Trophoblast cell (in vitro differentiated cells and primary cell): ENCODE measurements around the gene CCDC90B.
"Not testable (repeated sequence)": the region's sequence is repeated elsewhere in the genome, so short reads cannot be mapped to it uniquely, and the experiment has no call there.

Experiments
- DNase-seq, 2 donors: peaks; one replicate each; pipeline ENCODE4 v3.0.0-alpha.2; 2016
- H2AFZ ChIP-seq: 2 replicates; pipeline ENCODE4 v1.6.1; 2013; ENCODE audit warnings: low read length, moderate library complexity, mild to moderate bottlenecking; ENCODE audit not compliant: insufficient read depth, poor library complexity
- H2AK5ac ChIP-seq: 2 replicates; pipeline ENCODE4 v1.6.1; 2013; ENCODE audit warnings: mild to moderate bottlenecking, low read length
- H2BK120ac ChIP-seq: 2 replicates; pipeline ENCODE4 v1.6.1; 2013; ENCODE audit warnings: low read length, mild to moderate bottlenecking, moderate library complexity; ENCODE audit not compliant: insufficient read depth, poor library complexity
- H2BK12ac ChIP-seq: 2 replicates; pipeline ENCODE4 v1.6.1; 2013; ENCODE audit warnings: mild to moderate bottlenecking, low read length, moderate library complexity
- H2BK5ac ChIP-seq: 2 replicates; pipeline ENCODE4 v1.6.1; 2013; ENCODE audit warnings: low read length, low read depth, moderate library complexity, mild to moderate bottlenecking; ENCODE audit not compliant: poor library complexity
- H3K14ac ChIP-seq: 2 replicates; pipeline ENCODE4 v1.6.1; 2013; ENCODE audit warnings: mild to moderate bottlenecking, low read length
- H3K18ac ChIP-seq: 2 replicates; pipeline ENCODE4 v1.6.1; 2013; ENCODE audit warnings: mild to moderate bottlenecking, low read length
- H3K23ac ChIP-seq: 2 replicates; pipeline ENCODE4 v1.6.1; 2013; ENCODE audit warnings: low read length
- H3K27ac ChIP-seq: 2 replicates; pipeline ENCODE4 v1.5.1; 2013; ENCODE audit warnings: low read depth, mild to moderate bottlenecking, inconsistent platforms, low read length, moderate library complexity
- H3K27me3 ChIP-seq: 2 replicates; pipeline ENCODE4 v1.6.1; 2013; ENCODE audit warnings: inconsistent platforms, mild to moderate bottlenecking, low read length, moderate library complexity; ENCODE audit not compliant: insufficient read depth
- H3K36me3 ChIP-seq, 2 experiments: 1 replicate in 1 of 2; 2 replicates in 1 of 2; pipeline ENCODE4 v1.6.1; 2013; ENCODE audit warnings: low read length in 2 of 2, mild to moderate bottlenecking in 2 of 2, moderate library complexity in 1 of 2; ENCODE audit not compliant: insufficient read depth in 2 of 2, control insufficient read depth in 1 of 2
- H3K4ac ChIP-seq: 2 replicates; pipeline ENCODE4 v1.6.1; 2013; ENCODE audit warnings: low read depth, mild to moderate bottlenecking, low read length, moderate library complexity
- H3K4me1 ChIP-seq, 2 experiments: 1 replicate in 1 of 2; 2 replicates in 1 of 2; pipeline ENCODE4 v1.6.1; 2013; ENCODE audit warnings: low read length in 2 of 2, mild to moderate bottlenecking in 2 of 2, moderate library complexity in 1 of 2; ENCODE audit not compliant: insufficient read depth in 2 of 2, control insufficient read depth in 1 of 2
- H3K4me2 ChIP-seq: 2 replicates; pipeline ENCODE4 v1.6.1; 2013; ENCODE audit warnings: inconsistent platforms, mild to moderate bottlenecking, low read length, moderate library complexity
- H3K4me3 ChIP-seq: 2 replicates; pipeline ENCODE4 v1.5.1; 2013; ENCODE audit warnings: mild to moderate bottlenecking, low read depth, low read length, inconsistent platforms
- H3K79me1 ChIP-seq: one replicate; pipeline ENCODE4 v1.6.1; 2013; ENCODE audit warnings: low read length
- H3K79me2 ChIP-seq: 2 replicates; pipeline ENCODE4 v1.6.1; 2013; ENCODE audit warnings: low read length, mild to moderate bottlenecking; ENCODE audit not compliant: control insufficient read depth, insufficient read depth, poor library complexity
- H3K9ac ChIP-seq: 2 replicates; pipeline ENCODE4 v1.6.1; 2013; ENCODE audit warnings: mild to moderate bottlenecking, low read length
- H3K9me3 ChIP-seq: 2 replicates; pipeline ENCODE4 v1.6.1; 2013; ENCODE audit warnings: low read depth, mild to moderate bottlenecking, control low read depth, inconsistent platforms, low read length; ENCODE audit not compliant: insufficient read depth
- H4K12ac ChIP-seq: 2 replicates; pipeline ENCODE4 v1.6.1; 2013; ENCODE audit warnings: low read depth, mild to moderate bottlenecking, low read length, moderate library complexity
- H4K8ac ChIP-seq: 2 replicates; pipeline ENCODE4 v1.6.1; 2013; ENCODE audit warnings: low read depth, mild to moderate bottlenecking, low read length, moderate library complexity
- H4K91ac ChIP-seq: one replicate; pipeline ENCODE4 v1.6.1; 2013; ENCODE audit warnings: low read depth, mild to moderate bottlenecking, low read length, moderate library complexity
- WGBS: extraction: QIAGEN DNeasy Blood & Tissue Kit; methylation state at CpG from one replicate; pipeline ENCODE4 v1.1.7; 2013; ENCODE audit warnings: missing lambda C conversion rate; ENCODE audit not compliant: insufficient read length, insufficient coverage; ENCODE audit errors: extremely low coverage; 5-methylcytosine and 5-hydroxymethylcytosine counted together

CCDC90B gene

GRCh38 chr11:83308536-83308935, 22.4 kb upstream of the CCDC90B start:
- H2BK5ac ChIP-seq, H3K36me3 ChIP-seq, H2BK12ac ChIP-seq, H3K4me3 ChIP-seq, H3K23ac ChIP-seq, H3K14ac ChIP-seq, H3K79me2 ChIP-seq, H3K27me3 ChIP-seq, H3K18ac ChIP-seq, H4K12ac ChIP-seq, H3K79me1 ChIP-seq, H2AK5ac ChIP-seq, H3K4ac ChIP-seq, H4K8ac ChIP-seq, H2BK120ac ChIP-seq, H3K9ac ChIP-seq, H3K4me2 ChIP-seq, DNase-seq, H2AFZ ChIP-seq, H3K4me1 ChIP-seq, H3K9me3 ChIP-seq, H4K91ac ChIP-seq, H3K27ac ChIP-seq: not testable (repeated sequence)
- no CpG with 5 or more reads among the region's 1 CpG for WGBS

DNA sequence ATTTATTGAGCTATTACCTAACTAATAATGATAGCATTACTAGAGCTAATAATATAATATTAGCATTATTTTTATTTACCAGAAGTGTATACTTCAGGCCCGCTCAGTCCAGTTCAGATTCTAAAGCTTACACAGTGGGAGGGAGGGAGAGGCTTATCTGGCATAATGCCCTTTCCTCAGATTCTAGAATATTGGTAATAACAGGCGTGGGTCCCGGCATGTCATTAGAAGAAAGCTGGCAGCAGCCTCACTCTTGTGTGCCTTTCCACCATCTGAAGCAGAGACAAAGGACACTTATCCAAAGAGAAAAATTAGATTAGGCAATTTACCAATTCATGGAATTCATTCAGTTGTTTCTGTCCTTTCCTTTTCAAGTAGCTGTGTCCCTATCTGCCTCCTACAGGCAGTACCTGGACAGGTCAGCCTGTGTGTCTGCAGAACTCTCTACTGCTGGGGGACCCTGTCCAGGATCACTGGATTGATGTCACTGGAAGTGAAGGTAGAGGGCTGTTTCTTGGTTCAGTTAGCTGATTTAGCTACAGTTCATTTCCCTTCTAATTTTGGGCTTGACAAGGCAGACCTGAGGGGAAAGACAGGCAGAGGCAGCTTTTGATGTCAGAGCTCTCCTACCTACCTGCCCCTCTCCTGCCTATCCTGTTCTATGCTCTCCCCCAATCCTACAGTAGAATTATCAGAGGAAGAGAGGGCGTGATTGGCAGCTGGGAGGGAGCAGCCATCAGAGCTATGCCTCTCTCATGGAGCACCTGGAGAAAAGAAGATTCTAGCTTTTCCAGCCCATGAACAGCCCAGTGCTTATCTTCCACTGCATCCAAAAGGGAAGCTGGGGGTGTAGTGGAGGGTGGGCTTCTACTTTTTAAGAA, 20.3 kb upstream of the CCDC90B start:
- no peak overlapping the region for H3K23ac ChIP-seq
- no CpG with 5 or more reads among the region's 4 CpGs for WGBS
- H2AFZ ChIP-seq: no peak overlapping the region
- H3K18ac ChIP-seq: no peak overlapping the region
- no peak overlapping the region for H4K91ac ChIP-seq
- no peaks in the 10 kb centered on the region for H3K4me1 ChIP-seq
- no peak overlapping the region for H2BK12ac ChIP-seq
- no peak for DNase-seq
- no peaks in the 10 kb centered on the region for H3K9me3 ChIP-seq
- no peaks in the 10 kb centered on the region for H3K36me3 ChIP-seq
- H2BK5ac ChIP-seq: no peak overlapping the region
- H3K27ac ChIP-seq: no peak overlapping the region
- H3K9ac ChIP-seq: no peak overlapping the region
- H3K4me3 ChIP-seq: no peak overlapping the region
- H2BK120ac ChIP-seq: no peak overlapping the region
- H4K8ac ChIP-seq: no peak overlapping the region
- H4K12ac ChIP-seq: no peak overlapping the region
- H3K79me2 ChIP-seq: no peaks in the 10 kb centered on the region
- no peak overlapping the region for H3K4me2 ChIP-seq
- no peak overlapping the region for H2AK5ac ChIP-seq
- H3K14ac ChIP-seq: no peak overlapping the region
- no peaks in the 10 kb centered on the region for H3K79me1 ChIP-seq
- no peak overlapping the region for H3K4ac ChIP-seq
- H3K27me3 ChIP-seq: no peaks in the 10 kb centered on the region

DNA sequence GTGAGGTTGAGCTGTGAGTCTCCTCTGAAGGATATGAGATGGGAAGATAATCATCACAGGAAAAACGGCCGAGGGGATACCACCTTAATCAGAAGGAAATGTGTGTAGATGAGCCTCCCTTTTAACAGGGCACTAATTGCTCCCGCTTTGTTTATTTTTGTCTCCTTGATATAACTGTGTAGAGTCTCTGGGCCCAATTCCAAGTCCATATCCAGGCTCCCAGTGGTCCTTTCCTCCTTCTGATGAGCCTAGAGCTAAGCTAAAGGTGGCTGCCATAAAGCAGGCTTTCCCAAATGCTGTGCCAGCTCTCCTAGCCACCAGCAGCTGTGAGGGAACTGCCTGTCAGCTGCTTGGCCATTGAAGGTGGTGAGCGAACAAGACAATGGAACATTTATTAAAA, 17.1 kb upstream of the CCDC90B start:
- Histone ChIP-seq H3K4me2 (no peak overlapping the region), H4K8ac (no peak overlapping the region), H3K27me3 (no peaks in the 10 kb centered on the region), H4K91ac (no peak overlapping the region), H2BK12ac (no peak overlapping the region), H2AFZ (no peak overlapping the region), H3K79me1 (no peaks in the 10 kb centered on the region), H3K9ac (no peak overlapping the region), H3K18ac (no peak overlapping the region), H2BK5ac (no peak overlapping the region), H2AK5ac (no peak overlapping the region), H3K4me1 (no peaks in the 10 kb centered on the region), H3K4ac (no peak overlapping the region), H4K12ac (no peak overlapping the region), H3K27ac (no peak overlapping the region), H3K23ac (no peak overlapping the region), H3K36me3 (no peaks in the 10 kb centered on the region), H3K14ac (no peak overlapping the region), H2BK120ac (no peak overlapping the region), H3K79me2 (no peaks in the 10 kb centered on the region), H3K9me3 (no peaks in the 10 kb centered on the region), H3K4me3 (no peak overlapping the region)
- no CpG with 5 or more reads among the region's 4 CpGs for WGBS
- DNase-seq: no peak

- no peaks in the 10 kb centered on the region for H3K79me1 ChIP-seq
Measured at GRCh38 chr11:83302151-83302550, 16.0 kb upstream of the CCDC90B start.

More at GRCh38 chr11:83302151-83302550, 16.0 kb upstream of the CCDC90B start:
- Histone ChIP-seq H3K14ac (no peak overlapping the region), H3K18ac (no peak overlapping the region), H3K4ac (no peak overlapping the region), H3K9ac (no peak overlapping the region), H3K4me3 (no peak overlapping the region), H3K4me1 (no peaks in the 10 kb centered on the region), H2BK120ac (no peak overlapping the region), H3K23ac (no peak overlapping the region), H4K8ac (no peak overlapping the region), H3K4me2 (no peak overlapping the region), H3K79me2 (no peaks in the 10 kb centered on the region), H4K91ac (no peak overlapping the region), H2BK5ac (no peak overlapping the region), H3K27ac (no peak overlapping the region), H2AK5ac (no peak overlapping the region), H3K36me3 (no peaks in the 10 kb centered on the region), H2AFZ (no peak overlapping the region), H4K12ac (no peak overlapping the region), H2BK12ac (no peak overlapping the region), H3K9me3 (no peaks in the 10 kb centered on the region), H3K27me3 (no peaks in the 10 kb centered on the region)
- WGBS: no CpG with 5 or more reads among the region's 3 CpGs
- no peak for DNase-seq
